GM19043 (cell line): Measurements from ENCODE around the gene OBSCN.
"Not testable (repeated sequence)": the region's sequence is repeated elsewhere in the genome, so short reads cannot be mapped to it uniquely, and the experiment has no call there.

Source experiments
- ATAC-seq: cut with Tn5 transposase; IDR thresholded peaks from one replicate; pipeline ENCODE4 v1.9.1; 2021; ENCODE audit warnings: low read depth; ENCODE audit not compliant: unreplicated experiment

Gene OBSCN

GRCh38 chr1:228225165-228225710, 17.4 kb downstream of the OBSCN start:
- ATAC-seq = no peak

- no peak for ATAC-seq
These were observed 17.9 kb downstream of the OBSCN start for GRCh38 chr1:228225740-228226139.

GRCh38 chr1:228226141-228226874, 18.5 kb downstream of the OBSCN start:
- ATAC-seq = no peak

GRCh38 chr1:228226956-228227791, 19.3 kb downstream of the OBSCN start:
- ATAC-seq = no peak

GRCh38 chr1:228228147-228228546, 20.3 kb downstream of the OBSCN start:
- not testable (repeated sequence) for ATAC-seq

GRCh38 chr1:228228601-228229074, 20.8 kb downstream of the OBSCN start:
- ATAC-seq = no peak

GRCh38 chr1:228231189-228231588, 23.3 kb downstream of the OBSCN start:
- ATAC-seq = no peak

GRCh38 chr1:228233136-228233535, 25.3 kb downstream of the OBSCN start:
- no peak for ATAC-seq

GRCh38 chr1:228234921-228235320, 27.1 kb downstream of the OBSCN start:
- no peak for ATAC-seq

- no peak for ATAC-seq
These were observed 28.9 kb downstream of the OBSCN start for GRCh38 chr1:228236744-228237143.

GRCh38 chr1:228238007-228238406, 30.2 kb downstream of the OBSCN start:
- no peak for ATAC-seq

GRCh38 chr1:228238461-228238860, 30.6 kb downstream of the OBSCN start:
- no peak for ATAC-seq

- no peak for ATAC-seq
These were observed 32.8 kb downstream of the OBSCN start for GRCh38 chr1:228240411-228241240.

GRCh38 chr1:228241259-228241658, 33.4 kb downstream of the OBSCN start:
- ATAC-seq = no peak

GRCh38 chr1:228242409-228242808, 34.6 kb downstream of the OBSCN start:
- no peak for ATAC-seq

- ATAC-seq = no peak
These were observed 35.2 kb downstream of the OBSCN start for GRCh38 chr1:228243093-228243492.

GRCh38 chr1:228243989-228244388, 36.1 kb downstream of the OBSCN start:
- ATAC-seq = not testable (repeated sequence)

- ATAC-seq = no peak
These were observed 37.3 kb downstream of the OBSCN start for GRCh38 chr1:228245111-228245510.

- no peak for ATAC-seq
These were observed 38.5 kb downstream of the OBSCN start for GRCh38 chr1:228246216-228246900.
